ENCODE data around the gene SCMH1. TPM values are rescaled to one million over a fixed set of nuclear protein-coding genes. Genes with fewer than 3 reads are reported as not detected.

The SCMH1 gene
- total and polyA plus RNA-seq, 2 donors (not counting 3 experiments of a cell fraction or from before 2014, with no cell fraction given): 39.9 to 40.7 TPM

- Histone ChIP-seq H3K9me1 (replicated peaks; ENCODE audit: control insufficient read depth, extremely low read depth, insufficient read depth, low read length) (no peaks in the 10 kb centered on the region), H3K27me3 (ENCODE audit: control insufficient read depth in 2 of 2, insufficient read depth in 2 of 2, low read length in 2 of 2) (no peaks in the 10 kb centered on the region), H3K4me3 (replicated peaks in 1 of 3; ENCODE audit: insufficient read depth in 1 of 3, low read depth in 1 of 3, low read length in 3 of 3) (no peak overlapping the region), H4K20me1 (replicated peaks; ENCODE audit: control insufficient read depth, extremely low read depth, insufficient read depth, low read length) (no peaks in the 10 kb centered on the region), H3K27ac (ENCODE audit: insufficient read depth, low read depth, low read length) (no peak overlapping the region), H3K4me1 (ENCODE audit: control insufficient read depth, extremely low read depth, insufficient read depth, low read length) (peaks cover 10% of the 10 kb centered on the region), H3K36me3 (ENCODE audit: control insufficient read depth in 2 of 2, extremely low read depth in 1 of 2, insufficient read depth in 2 of 2, low read length in 2 of 2) (peaks cover 25 to 44% of the 10 kb centered on the region in 2 experiments), H3K9ac (replicated peaks; ENCODE audit: extremely low read depth, insufficient read depth, low read length) (no peak overlapping the region), H2AFZ (ENCODE audit: low read depth, low read length) (no peak overlapping the region), H3K9me3 (replicated peaks; ENCODE audit: control insufficient read depth, insufficient read depth, low read length) (no peaks in the 10 kb centered on the region), H3K4me2 (ENCODE audit: insufficient read depth, low read length) (no peak overlapping the region), H3K79me2 (ENCODE audit: control insufficient read depth, insufficient read depth, low read length) (peaks cover 40% of the 10 kb centered on the region)
- TF ChIP-seq FOS (IDR thresholded peaks at IDR 0.05; ENCODE audit: borderline replicate concordance, insufficient read depth, low read length): no peak
- TF ChIP-seq POLR2A (IDR thresholded peaks at IDR 0.05; ENCODE audit: low read depth, low read length): no peak
- no peak for TF ChIP-seq MAX (IDR thresholded peaks at IDR 0.05; ENCODE audit: insufficient read depth, insufficient read length)
- TF ChIP-seq CTCF (IDR thresholded peaks at IDR 0.05; ENCODE audit: extremely low read depth in 1 of 2, insufficient read depth in 1 of 2, low read depth in 1 of 2, low read length in 2 of 2): no peak
- no peak for TF ChIP-seq EZH2 (IDR thresholded peaks at IDR 0.05; ENCODE audit: borderline replicate concordance, low read depth, low read length, severe bottlenecking)
- ChIA-PET POLR2A (no interaction called here), CTCF (interaction anchor here (1.1 to 1.7 kb wide), 3 partner anchors 15 to 138 kb away, joined by 3 to 4 read pairs (median 4); no protein-coding TSS in a partner anchor)
- intact Hi-C loops (cut with micrococcal nuclease) (no loop called here), dilution Hi-C loops (cut with MboI; ENCODE audit: extremely low pct_ligation_motif_present, low sequenced_read_pairs) (no loop called here)
- FAIRE-seq (no peak), DNase-seq (ENCODE audit: low read depth, low spot score) (peak; percentile 41)
- BruUV-seq (replicated peaks): no TSS peak
Observed at GRCh38 chr1:40986956-40987355, 255.2 kb downstream of the SCMH1 start.

- Histone ChIP-seq H3K4me2 (ENCODE audit: insufficient read depth, low read length) (no peak overlapping the region), H3K9me3 (replicated peaks; ENCODE audit: control insufficient read depth, insufficient read depth, low read length) (no peaks in the 10 kb centered on the region), H3K9ac (replicated peaks; ENCODE audit: extremely low read depth, insufficient read depth, low read length) (no peak overlapping the region), H3K4me1 (ENCODE audit: control insufficient read depth, extremely low read depth, insufficient read depth, low read length) (peaks cover 16% of the 10 kb centered on the region), H4K20me1 (replicated peaks; ENCODE audit: control insufficient read depth, extremely low read depth, insufficient read depth, low read length) (no peaks in the 10 kb centered on the region), H3K9me1 (replicated peaks; ENCODE audit: control insufficient read depth, extremely low read depth, insufficient read depth, low read length) (no peaks in the 10 kb centered on the region), H3K79me2 (ENCODE audit: control insufficient read depth, insufficient read depth, low read length) (peaks cover 46% of the 10 kb centered on the region), H3K36me3 (ENCODE audit: control insufficient read depth in 2 of 2, extremely low read depth in 1 of 2, insufficient read depth in 2 of 2, low read length in 2 of 2) (peaks cover 23 to 40% of the 10 kb centered on the region in 2 experiments), H2AFZ (ENCODE audit: low read depth, low read length) (no peak overlapping the region), H3K4me3 (replicated peaks in 1 of 3; ENCODE audit: insufficient read depth in 1 of 3, low read depth in 1 of 3, low read length in 3 of 3) (no peak overlapping the region), H3K27me3 (ENCODE audit: control insufficient read depth in 2 of 2, insufficient read depth in 2 of 2, low read length in 2 of 2) (no peaks in the 10 kb centered on the region), H3K27ac (ENCODE audit: insufficient read depth, low read depth, low read length) (no peak overlapping the region)
- CTCF ChIA-PET: interaction anchor here (0.7 to 1.7 kb wide), 5 partner anchors 8 to 137 kb away, joined by 3 to 4 read pairs (median 3); no protein-coding TSS in a partner anchor
- BruUV-seq (replicated peaks): no TSS peak
- TF ChIP-seq MAX (IDR thresholded peaks at IDR 0.05; ENCODE audit: insufficient read depth, insufficient read length) (no peak), MYC (IDR thresholded peaks at IDR 0.05; ENCODE audit: low read depth, low read length) (no peak), GATA2 (IDR thresholded peaks at IDR 0.05; ENCODE audit: insufficient read depth, insufficient read length, low read depth, low read length) (no peak), EZH2 (IDR thresholded peaks at IDR 0.05; ENCODE audit: borderline replicate concordance, low read depth, low read length, severe bottlenecking) (no peak), POLR2A (IDR thresholded peaks at IDR 0.05; ENCODE audit: low read depth, low read length) (no peak), JUN (IDR thresholded peaks at IDR 0.05; ENCODE audit: borderline replicate concordance, insufficient read depth, insufficient read length, low read depth) (no peak)
- intact Hi-C loops (cut with micrococcal nuclease): no loop called here
- no peak for FAIRE-seq
- dilution Hi-C loops (cut with MboI; ENCODE audit: extremely low pct_ligation_motif_present, low sequenced_read_pairs): no loop called here
- POLR2A ChIA-PET: no interaction called here
- DNase-seq (ENCODE audit: low read depth, low spot score): no peak
Observed at GRCh38 chr1:40986328-40986783, 255.8 kb downstream of the SCMH1 start.

Data from endothelial cell of umbilical vein (primary cell).